GM12878 (cell line): ENCODE measurements around the gene TOM1L1.

ENCODE experiments used
- CHD4 ChIP-seq: fragments of 200-600 bp; sonication (generic); IDR thresholded peaks from 2 replicates; pipeline ENCODE4 v1.6.1; 2016; ENCODE audit warnings: mild to moderate bottlenecking
- MYC ChIP-seq: IDR thresholded peaks from 2 replicates; pipeline ENCODE4 v1.6.1; 2011; ENCODE audit warnings: mild to moderate bottlenecking, low read length, moderate library complexity, inconsistent platforms; ENCODE audit not compliant: insufficient read depth, insufficient replicate concordance, insufficient read length, severe bottlenecking
- SIN3A ChIP-seq: IDR thresholded peaks from 2 replicates; pipeline ENCODE4 v1.6.1; 2012; ENCODE audit warnings: low read depth, low read length, improper control_type of control experiment
- TF ChIP-seq, protein P1 (sequence below), 3 experiments: IDR thresholded peaks in 2 of 3; conservative IDR thresholded peaks in 1 of 3; 2 replicates each; pipeline ENCODE4 v1.5.1; 2011; ENCODE audit warnings: low read depth in 3 of 3, low read length in 3 of 3, mild to moderate bottlenecking in 3 of 3, control low read depth in 2 of 3, moderate library complexity in 2 of 3, inconsistent platforms in 1 of 3, mixed read lengths in 1 of 3; ENCODE audit not compliant: control insufficient read depth in 2 of 3, insufficient read depth in 1 of 3; ENCODE audit errors: extremely low read depth in 1 of 3
- TF ChIP-seq, protein P2 (sequence below): fragments of 450-650 bp; IDR thresholded peaks from 2 replicates; pipeline ENCODE4 v1.6.1; 2018; ENCODE audit warnings: borderline replicate concordance, mild to moderate bottlenecking; ENCODE audit not compliant: partially characterized antibody
- TF ChIP-seq, protein P3 (sequence below): IDR thresholded peaks from 2 replicates; pipeline ENCODE4 v1.6.1; 2011; ENCODE audit warnings: low read depth, mild to moderate bottlenecking, low read length, moderate library complexity, borderline replicate concordance; ENCODE audit errors: extremely low read depth

DNA sequence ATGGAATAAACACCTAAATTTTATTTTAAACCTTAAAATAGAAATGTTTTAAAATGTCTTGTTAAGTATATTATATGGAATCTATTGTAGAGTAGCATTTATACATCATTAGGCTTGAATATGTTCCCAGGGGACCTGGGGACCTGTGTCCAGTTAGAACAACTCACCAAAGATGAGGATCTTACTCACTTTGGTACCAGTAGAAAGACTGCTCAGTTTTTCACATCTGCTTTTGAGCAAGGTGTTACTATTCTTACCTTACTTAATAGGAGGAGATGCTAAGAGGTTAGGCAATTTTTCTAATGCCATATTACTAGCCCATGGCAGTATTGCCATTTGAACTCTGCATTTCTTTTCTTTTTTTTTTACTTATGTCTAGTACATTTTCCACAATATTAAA, 82.6 kb downstream of the TOM1L1 start:
- TF ChIP-seq SIN3A (no peak), CHD4 (no peak), MYC (no peak)
- TF ChIP-seq, protein P1, sequence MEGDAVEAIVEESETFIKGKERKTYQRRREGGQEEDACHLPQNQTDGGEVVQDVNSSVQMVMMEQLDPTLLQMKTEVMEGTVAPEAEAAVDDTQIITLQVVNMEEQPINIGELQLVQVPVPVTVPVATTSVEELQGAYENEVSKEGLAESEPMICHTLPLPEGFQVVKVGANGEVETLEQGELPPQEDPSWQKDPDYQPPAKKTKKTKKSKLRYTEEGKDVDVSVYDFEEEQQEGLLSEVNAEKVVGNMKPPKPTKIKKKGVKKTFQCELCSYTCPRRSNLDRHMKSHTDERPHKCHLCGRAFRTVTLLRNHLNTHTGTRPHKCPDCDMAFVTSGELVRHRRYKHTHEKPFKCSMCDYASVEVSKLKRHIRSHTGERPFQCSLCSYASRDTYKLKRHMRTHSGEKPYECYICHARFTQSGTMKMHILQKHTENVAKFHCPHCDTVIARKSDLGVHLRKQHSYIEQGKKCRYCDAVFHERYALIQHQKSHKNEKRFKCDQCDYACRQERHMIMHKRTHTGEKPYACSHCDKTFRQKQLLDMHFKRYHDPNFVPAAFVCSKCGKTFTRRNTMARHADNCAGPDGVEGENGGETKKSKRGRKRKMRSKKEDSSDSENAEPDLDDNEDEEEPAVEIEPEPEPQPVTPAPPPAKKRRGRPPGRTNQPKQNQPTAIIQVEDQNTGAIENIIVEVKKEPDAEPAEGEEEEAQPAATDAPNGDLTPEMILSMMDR (IDR thresholded peaks at IDR 0.05 in 2 of 3, conservative IDR thresholded peaks at IDR 0.05 in 1 of 3; ENCODE audit: control insufficient read depth in 2 of 3, extremely low read depth in 1 of 3, insufficient read depth in 1 of 3, low read depth in 3 of 3, low read length in 3 of 3) = no peak
- TF ChIP-seq, protein P2, sequence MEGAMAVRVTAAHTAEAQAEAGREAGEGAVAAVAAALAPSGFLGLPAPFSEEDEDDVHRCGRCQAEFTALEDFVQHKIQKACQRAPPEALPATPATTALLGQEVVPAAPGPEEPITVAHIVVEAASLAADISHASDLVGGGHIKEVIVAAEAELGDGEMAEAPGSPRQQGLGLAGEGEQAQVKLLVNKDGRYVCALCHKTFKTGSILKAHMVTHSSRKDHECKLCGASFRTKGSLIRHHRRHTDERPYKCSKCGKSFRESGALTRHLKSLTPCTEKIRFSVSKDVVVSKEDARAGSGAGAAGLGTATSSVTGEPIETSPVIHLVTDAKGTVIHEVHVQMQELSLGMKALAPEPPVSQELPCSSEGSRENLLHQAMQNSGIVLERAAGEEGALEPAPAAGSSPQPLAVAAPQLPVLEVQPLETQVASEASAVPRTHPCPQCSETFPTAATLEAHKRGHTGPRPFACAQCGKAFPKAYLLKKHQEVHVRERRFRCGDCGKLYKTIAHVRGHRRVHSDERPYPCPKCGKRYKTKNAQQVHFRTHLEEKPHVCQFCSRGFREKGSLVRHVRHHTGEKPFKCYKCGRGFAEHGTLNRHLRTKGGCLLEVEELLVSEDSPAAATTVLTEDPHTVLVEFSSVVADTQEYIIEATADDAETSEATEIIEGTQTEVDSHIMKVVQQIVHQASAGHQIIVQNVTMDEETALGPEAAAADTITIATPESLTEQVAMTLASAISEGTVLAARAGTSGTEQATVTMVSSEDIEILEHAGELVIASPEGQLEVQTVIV = no peak
- TF ChIP-seq, protein P3, sequence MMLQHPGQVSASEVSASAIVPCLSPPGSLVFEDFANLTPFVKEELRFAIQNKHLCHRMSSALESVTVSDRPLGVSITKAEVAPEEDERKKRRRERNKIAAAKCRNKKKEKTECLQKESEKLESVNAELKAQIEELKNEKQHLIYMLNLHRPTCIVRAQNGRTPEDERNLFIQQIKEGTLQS = no peak
